Renal cortical epithelial cell (primary cell): ENCODE results near the gene CLK2. TPM values are rescaled to one million over a fixed set of nuclear protein-coding genes. Genes with fewer than 3 reads are reported as not detected.

ENCODE experiments used
- DNase-seq: peaks from one replicate; pipeline ENCODE4 v3.0.0-alpha.2; 2011; ENCODE audit warnings: low read depth
- total RNA-seq: library from RNA; depleted of rRNA; stranded (reverse); fragments of >200 nt; gene quantifications from 2 replicates; pipeline ENCODE4 v1.2.3, GENCODE V29; 2014

The CLK2 gene
- total RNA-seq = 12.0 and 33.1 TPM in 2 replicates

DNA sequence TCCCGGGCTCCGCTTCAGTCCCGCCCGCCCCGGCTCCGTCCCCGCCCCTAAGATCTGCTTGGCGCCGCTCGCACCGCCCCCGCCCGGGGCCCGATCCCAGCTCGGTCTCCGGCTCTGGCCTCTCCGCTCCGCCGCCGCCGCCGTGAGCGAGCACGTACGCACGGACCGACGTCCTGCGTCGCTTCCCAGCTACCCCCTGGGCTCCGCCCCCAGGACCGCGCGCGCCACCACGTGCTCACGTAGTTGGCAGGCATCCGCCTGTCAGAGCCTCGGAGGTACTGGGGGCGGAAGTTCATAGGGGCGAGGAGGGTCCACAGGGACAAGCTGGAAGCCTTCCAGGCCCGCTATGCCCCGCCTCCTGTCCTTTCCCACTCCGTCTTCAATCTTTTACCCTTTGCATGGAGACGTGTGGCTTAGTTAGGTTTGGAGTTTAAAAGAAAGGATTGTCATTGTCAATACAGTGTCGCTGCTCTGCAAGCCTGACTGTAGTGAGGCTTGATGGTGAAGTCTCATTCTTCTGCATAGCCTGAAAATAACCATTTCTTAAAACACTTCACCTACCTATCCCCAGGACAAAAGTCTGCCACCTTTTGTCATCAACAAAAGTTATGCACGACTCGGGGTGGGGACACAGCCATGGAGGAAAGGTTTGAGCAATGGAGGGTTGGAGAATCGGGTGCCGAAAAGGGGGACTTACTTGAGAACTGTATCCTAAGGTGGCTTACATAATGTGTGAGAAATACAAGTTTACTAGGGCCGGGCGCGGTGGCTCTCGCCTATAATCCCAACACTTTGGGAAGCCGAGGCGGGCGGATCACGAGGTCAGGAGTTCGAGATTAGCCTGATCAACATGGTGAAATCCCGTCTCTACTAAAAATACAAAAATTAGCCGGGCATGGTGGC is at the start of gene CLK2:
Gene CLK2 (minus strand): TSS at position 162 of the 903 bp plus-strand sequence. CDS start 2,527 bp downstream, outside the sequence.
- DNase-seq = peak; percentile 83

- no peak for DNase-seq
Observed at GRCh38 chr1:155322571-155322952, 49.3 kb upstream of the CLK2 start.

- no peak for DNase-seq
Observed at GRCh38 chr1:155321639-155322503, 48.6 kb upstream of the CLK2 start.

DNA sequence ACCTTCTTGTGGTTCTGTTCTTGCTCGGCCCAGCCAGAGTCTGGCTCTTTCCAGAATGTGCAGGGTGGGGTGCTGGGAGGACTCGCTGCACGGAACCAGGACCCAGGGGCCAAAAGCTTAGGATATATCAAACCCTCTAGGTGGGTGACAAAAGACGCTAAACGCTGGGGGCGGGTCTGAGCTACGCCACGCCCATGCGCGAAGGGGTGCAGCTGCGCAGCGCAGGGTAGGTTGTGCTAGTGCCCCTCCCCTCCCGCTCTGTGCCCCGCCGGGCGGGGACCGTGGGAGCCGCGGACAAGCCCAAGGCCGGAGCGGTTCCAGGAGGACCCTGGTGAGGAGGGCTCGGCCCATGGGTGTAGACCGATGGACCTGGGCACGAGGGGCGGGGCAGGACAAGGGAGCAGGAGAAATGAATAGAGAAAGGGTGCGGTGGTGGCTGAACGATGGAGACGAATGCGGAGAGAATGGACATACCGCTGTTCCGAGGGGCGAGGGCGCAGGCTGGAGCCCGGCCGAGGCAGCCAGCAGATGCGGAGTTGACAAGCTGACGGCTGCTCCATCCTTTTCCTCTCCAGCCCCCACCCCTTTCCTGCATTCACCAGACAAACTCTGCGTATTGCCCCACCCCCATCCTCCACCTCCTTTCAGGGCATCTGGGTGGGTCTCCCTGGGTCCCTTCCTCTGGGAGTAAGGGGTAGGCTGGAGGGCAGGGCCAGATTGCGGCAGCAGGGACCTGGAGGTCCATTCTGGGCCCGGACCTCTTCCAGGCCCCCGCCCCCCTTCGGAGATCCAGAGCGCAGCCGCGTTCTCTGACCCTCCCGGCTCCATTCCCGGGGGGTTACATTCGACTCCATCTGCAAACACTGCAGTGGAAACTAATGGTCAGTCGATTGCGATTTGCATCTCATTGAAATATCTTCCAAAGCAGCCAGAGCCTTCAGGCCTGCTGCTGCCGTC is 47.6 kb upstream of the CLK2 start, which contains the start of gene RUSC1:
Gene RUSC1 (plus strand): TSS at position 234 of the 957 bp plus-strand sequence. CDS start 880 bp downstream, outside the sequence.
- no peak for DNase-seq

DNA sequence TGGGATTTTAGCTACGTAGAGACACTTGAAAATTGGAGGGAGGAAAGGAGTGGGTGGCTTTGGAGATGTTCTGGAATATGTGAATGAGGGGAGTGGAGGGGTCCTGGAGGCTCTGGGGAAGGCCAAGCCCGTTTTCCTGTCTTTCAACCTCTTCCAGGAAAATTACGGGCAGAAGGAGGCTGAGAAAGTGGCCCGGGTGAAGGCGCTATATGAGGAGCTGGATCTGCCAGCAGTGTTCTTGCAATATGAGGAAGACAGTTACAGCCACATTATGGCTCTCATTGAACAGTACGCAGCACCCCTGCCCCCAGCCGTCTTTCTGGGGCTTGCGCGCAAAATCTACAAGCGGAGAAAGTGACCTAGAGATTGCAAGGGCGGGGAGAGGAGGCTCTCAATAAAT is 46.9 kb upstream of the CLK2 start:
- DNase-seq = no peak

- no peak for DNase-seq
Observed at GRCh38 chr1:155319536-155319935, 46.2 kb upstream of the CLK2 start.

GRCh38 chr1:155318082-155318481 is 44.8 kb upstream of the CLK2 start:
- DNase-seq = no peak

DNA sequence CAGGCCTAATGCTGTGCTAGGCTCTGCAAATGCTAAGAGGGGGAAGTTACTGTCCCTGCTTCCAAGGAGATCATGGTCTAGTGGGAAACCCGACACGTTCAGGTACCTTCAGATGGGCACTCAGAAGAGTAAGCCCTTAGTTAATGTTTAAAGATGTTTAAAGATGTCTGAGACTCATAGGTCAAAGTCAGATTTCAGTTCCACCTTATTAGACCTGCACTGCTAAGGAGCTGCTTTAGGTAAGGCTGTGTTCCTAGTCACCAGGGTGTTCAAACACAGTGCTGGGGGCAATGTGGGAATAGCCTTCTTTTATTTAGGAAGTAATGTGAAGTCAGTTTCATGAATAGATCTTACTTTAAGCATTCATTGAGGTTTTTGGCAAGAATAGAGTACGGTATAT is 43.6 kb upstream of the CLK2 start:
- DNase-seq = no peak

DNA sequence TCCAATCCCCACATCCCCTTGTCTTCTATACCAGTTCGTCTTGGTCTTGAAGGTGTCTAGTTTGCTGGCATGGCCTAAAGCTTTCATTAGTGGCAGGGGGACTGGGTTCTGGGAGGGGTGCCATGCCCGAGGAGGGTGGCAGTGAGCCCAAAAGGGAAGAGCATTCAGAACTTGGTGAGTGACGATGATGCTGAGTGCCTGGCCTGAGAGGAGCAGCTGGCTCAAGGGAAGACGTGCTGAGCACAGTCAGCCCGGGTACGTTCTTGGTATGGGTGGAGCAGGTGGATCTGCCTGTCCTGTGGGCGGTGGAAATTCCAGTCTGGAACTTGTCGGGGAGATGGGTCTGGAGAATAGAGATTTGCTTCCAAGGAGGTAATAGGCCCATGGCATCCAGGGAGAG is 40.0 kb upstream of the CLK2 start:
- no peak for DNase-seq

- peak; percentile 49 for DNase-seq
Observed at GRCh38 chr1:155309423-155310021, 36.2 kb upstream of the CLK2 start.

DNA sequence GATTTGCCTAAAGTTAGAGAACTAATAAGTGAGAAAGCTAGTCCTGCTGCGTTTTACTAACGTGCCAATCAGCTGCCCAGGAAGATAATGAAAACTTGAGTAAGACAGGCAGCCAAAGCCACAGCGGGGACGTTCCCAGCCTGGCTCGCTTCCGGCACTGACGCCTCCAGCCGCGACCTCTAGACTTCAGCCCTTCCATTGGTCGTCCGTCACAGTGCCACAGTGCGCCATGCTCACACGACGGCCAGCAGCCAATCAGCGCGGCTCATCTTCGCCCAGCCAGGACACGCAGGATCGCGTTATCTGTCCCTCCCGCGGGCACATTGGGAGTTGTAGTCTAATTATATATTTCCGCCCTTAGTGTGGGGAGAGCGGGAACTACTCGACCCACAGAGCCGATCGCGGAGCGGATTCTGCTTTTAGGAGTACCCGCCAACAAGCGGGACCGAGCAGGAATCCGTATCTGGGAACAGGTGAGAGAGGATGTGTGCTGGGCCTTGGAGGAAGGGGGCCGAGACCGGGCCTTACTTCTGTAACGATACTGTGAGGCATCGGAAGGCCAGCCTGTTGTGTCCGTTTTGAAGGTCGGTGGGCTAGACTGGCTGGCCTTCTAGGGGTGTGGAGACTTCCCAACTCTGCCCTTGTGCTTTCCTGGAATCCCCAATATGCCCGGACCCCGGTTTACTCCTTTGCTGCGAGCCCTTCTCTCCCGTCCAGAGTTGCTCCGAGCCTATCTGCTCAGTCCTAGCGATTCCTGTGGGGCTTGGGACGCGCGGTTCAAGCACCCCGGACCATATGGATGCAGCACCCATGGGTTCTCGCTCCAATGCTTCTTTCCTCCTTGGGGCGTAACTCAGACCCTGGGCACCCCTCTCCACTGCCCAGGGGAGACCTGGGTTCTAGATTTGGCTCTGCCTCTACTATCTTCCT is 35.5 kb upstream of the CLK2 start, which contains the start of gene FDPS:
Gene FDPS (plus strand): TSS at position 374 of the 930 bp plus-strand sequence. CDS start 924 bp downstream, outside the sequence.
- peak; percentile 98 for DNase-seq

DNA sequence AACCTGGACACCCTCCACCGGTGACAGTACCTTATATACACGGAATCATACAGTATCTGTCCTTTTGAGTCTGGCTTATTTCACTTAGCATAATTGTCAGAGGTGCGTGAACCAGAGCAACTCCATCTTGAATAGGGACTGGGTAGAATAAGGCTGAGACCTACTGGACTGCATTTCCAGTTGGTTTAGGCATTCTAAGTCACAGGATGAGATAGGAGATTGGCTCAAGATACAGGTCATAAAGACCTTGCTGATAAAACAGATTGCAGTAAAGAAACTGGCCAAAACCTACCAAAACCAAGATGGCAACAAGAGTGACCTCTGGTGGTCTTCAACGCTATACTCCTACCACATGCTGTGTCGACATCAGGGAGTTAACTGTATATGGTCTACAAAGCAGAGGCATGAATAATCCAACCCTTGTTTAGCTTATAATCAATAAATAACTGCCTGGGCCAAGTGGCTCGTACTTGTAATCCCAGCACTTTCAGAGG is 34.0 kb upstream of the CLK2 start:
- DNase-seq = peak; percentile 56

GRCh38 chr1:155305881-155306391 is 32.6 kb upstream of the CLK2 start:
- DNase-seq = no peak

DNA sequence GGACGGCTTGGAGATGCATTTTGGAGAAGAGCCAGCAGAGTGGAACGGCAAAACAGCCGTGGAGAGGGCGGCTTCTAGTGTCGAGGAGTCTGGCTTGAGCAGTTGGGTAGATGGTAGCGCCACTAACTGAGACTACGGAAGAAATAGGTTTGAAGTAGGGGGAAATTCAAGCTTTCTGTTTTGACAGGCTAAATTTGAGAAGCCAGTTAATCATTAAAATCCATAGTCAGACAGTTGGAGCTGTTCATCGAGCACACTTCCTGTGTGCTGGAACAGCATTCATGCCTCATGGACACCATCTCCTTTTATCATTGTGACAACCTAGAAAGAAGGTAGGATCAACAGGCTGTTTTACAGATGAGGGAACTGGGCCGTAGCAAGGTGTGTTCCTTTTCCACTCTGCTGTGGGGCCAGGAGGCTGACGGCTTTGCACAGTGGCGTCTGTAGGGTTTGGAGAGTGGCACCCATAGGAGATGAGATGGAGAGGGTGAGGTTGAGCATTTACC is 31.3 kb upstream of the CLK2 start:
- DNase-seq = peak; percentile 72

- no peak for DNase-seq
Observed at GRCh38 chr1:155301342-155301841, 28.1 kb upstream of the CLK2 start, which contains the start of gene PKLR. Gene PKLR, minus strand, starts transcription at chr1:155301438. Its CDS starts 43 bp downstream, at chr1:155301395.

- DNase-seq = no peak
Observed at GRCh38 chr1:155300553-155301329, 27.4 kb upstream of the CLK2 start.

DNA sequence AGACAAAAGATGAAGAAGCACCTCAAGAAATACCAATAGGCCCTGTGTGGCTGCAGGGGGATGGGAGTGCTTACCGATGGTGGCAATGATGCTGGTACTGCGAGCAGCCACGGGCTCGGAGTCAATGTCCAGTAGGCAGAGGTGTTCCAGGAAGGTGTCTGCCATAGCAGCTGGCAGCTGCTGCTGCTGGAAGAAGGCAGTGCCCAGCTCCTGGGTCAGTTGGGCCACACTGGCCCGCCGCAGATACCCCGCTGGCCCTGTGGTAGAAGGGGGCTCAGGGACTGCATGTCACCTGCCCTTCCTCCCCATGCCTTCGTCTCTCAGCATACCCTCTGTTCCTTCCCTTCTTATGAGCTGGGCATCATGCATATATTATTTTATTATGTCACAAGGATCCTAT is 26.7 kb upstream of the CLK2 start:
- DNase-seq = no peak

- DNase-seq = no peak
Observed at GRCh38 chr1:155297384-155297783, 24.1 kb upstream of the CLK2 start.
